Measurements from ENCODE around the gene PDSS2.

PDSS2 gene

DNA sequence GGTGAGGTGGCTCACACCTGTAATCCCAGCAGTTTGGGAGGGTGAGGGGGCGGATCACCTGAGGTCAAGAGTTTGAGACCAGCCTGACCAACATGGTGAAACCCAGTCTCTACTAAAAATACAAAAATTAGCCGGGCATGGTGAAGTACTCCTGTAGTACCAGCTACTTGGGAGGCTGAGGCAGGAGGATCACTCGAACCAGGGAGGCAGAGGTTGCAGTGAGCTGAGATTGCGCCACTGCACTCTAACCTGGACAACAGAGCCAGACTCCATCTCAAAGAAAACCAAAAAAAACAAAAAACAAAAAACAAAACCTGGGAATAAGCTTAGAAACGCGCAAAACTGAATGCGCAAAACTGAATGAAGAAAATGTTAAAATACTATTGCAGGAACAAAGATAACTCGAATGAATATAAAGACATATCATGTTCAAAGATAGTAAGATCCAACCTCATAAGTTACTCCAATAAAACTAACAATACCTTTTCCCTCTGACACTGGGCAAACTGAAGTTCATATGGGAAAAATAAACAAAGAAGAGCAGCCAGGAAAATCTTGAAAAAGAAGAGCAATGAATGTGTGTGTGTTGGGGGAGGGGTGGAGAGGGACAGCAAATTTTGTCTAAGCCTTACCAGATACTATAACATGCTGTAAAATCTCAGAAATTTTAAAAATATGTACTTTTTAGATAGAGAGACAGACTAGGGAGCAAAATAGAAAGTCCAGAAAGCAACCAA is 243.0 kb downstream of the PDSS2 start:
- Histone ChIP-seq H3K9me3 (ENCODE audit: severe bottlenecking) (no peaks in the 10 kb centered on the region), H3K27ac (no peak overlapping the region), H3K36me3 (no peaks in the 10 kb centered on the region), H3K4me3 (ENCODE audit: low read depth, low read length) (no peak overlapping the region), H3K27me3 (ENCODE audit: insufficient read depth, low read depth, severe bottlenecking) (no peaks in the 10 kb centered on the region)
- TF ChIP-seq, protein P1, sequence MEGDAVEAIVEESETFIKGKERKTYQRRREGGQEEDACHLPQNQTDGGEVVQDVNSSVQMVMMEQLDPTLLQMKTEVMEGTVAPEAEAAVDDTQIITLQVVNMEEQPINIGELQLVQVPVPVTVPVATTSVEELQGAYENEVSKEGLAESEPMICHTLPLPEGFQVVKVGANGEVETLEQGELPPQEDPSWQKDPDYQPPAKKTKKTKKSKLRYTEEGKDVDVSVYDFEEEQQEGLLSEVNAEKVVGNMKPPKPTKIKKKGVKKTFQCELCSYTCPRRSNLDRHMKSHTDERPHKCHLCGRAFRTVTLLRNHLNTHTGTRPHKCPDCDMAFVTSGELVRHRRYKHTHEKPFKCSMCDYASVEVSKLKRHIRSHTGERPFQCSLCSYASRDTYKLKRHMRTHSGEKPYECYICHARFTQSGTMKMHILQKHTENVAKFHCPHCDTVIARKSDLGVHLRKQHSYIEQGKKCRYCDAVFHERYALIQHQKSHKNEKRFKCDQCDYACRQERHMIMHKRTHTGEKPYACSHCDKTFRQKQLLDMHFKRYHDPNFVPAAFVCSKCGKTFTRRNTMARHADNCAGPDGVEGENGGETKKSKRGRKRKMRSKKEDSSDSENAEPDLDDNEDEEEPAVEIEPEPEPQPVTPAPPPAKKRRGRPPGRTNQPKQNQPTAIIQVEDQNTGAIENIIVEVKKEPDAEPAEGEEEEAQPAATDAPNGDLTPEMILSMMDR (IDR thresholded peaks at IDR 0.05; ENCODE audit: low read depth, low read length): no peak
- no peak for DNase-seq

DNA sequence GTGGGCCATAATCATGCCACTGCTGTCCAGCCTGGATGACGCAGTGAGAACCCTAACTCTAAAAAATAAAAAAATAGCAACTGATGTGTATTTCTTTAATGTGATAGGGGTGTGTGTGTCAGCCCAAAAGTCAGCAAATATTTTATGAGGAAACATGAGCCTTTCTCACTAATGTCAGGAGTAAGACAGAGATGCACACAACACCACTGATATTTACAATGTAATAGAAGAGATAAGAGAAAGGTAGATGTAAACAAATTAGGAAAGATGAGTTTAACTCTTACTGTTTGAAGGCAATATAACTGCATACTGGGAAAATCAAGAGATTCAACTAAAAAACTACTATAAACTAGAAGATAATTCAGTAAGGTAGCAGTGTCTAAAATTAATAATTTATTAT is 244.0 kb downstream of the PDSS2 start:
- Histone ChIP-seq H3K27ac (no peak overlapping the region), H3K27me3 (ENCODE audit: insufficient read depth, low read depth, severe bottlenecking) (no peaks in the 10 kb centered on the region), H3K9me3 (ENCODE audit: severe bottlenecking) (no peaks in the 10 kb centered on the region), H3K36me3 (no peaks in the 10 kb centered on the region), H3K4me3 (ENCODE audit: low read depth, low read length) (no peak overlapping the region)
- DNase-seq: no peak
- TF ChIP-seq, protein P1 (IDR thresholded peaks at IDR 0.05; ENCODE audit: low read depth, low read length): no peak

DNA sequence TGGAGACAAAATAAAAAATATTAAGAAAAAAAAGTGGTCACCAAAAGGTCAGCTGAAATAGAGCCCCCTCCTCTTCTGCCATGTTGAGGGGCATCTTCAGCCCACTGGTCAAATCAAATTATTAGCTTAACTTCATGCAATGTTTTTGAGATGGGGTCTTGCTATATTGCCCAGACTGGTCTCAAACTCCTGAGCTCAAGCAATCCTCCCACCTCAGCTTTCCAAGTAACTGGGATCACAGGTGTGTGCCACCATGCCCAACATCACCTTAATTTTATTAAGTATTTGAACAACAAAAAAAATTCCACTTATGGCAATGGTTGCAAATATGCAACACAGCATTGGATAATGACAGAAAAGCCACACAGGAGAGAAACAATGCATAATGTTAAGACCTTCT is 244.7 kb downstream of the PDSS2 start:
- Histone ChIP-seq H3K27me3 (ENCODE audit: insufficient read depth, low read depth, severe bottlenecking) (no peaks in the 10 kb centered on the region), H3K36me3 (no peaks in the 10 kb centered on the region), H3K27ac (no peak overlapping the region), H3K9me3 (ENCODE audit: severe bottlenecking) (no peaks in the 10 kb centered on the region), H3K4me3 (ENCODE audit: low read depth, low read length) (no peak overlapping the region)
- no peak for DNase-seq
- TF ChIP-seq, protein P1 (IDR thresholded peaks at IDR 0.05; ENCODE audit: low read depth, low read length): no peak

DNA sequence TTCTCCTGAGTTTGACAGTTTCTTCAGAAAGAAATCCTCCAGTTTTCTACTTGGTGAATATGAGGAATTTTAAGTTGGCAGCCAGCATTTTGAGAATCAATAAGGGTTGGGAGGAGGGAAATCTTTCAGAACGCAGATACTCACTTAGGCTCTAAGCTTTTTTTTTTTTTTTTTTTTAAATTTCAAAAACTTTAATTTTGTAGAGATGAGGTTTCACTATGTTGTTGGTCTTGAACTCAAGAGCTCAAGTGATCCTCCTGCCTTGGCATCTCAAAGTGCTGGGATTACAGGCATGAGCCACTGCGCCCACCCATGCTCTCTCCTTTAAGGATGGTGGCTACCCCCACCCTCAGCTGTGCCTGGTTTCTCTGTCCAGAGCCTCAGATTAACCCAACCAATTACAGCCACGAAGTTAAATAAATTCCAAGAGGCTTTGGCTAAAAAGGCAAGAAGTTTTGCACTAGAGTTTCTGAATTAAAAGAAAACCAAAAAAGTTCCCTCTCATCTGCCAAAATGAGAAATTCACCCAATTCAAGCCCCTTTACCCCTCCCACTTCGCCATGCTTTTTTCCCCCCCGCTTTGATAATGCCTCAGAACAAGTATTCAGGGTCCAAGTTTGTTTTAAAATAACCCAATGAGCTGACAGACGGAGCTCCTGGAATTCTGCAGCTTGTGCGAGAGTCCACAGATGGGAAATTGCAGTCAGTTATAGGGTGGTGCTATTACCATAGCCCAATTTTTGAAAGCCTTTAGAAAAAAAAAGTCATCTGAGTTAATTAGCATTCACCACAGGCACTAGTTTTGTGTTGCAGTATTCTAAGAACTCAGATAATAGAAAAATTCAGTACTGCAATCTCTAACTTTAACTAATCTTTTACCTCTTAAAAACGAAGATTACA is 249.7 kb downstream of the PDSS2 start:
- H3K4me3 ChIP-seq (ENCODE audit: low read depth, low read length): no peak overlapping the region
- no peak for DNase-seq
- H3K27me3 ChIP-seq (ENCODE audit: insufficient read depth, low read depth, severe bottlenecking): no peaks in the 10 kb centered on the region
- H3K9me3 ChIP-seq (ENCODE audit: severe bottlenecking): no peaks in the 10 kb centered on the region
- no peaks in the 10 kb centered on the region for H3K36me3 ChIP-seq
- TF ChIP-seq, protein P1 (IDR thresholded peaks at IDR 0.05; ENCODE audit: low read depth, low read length): no peak
- no peak overlapping the region for H3K27ac ChIP-seq

DNA sequence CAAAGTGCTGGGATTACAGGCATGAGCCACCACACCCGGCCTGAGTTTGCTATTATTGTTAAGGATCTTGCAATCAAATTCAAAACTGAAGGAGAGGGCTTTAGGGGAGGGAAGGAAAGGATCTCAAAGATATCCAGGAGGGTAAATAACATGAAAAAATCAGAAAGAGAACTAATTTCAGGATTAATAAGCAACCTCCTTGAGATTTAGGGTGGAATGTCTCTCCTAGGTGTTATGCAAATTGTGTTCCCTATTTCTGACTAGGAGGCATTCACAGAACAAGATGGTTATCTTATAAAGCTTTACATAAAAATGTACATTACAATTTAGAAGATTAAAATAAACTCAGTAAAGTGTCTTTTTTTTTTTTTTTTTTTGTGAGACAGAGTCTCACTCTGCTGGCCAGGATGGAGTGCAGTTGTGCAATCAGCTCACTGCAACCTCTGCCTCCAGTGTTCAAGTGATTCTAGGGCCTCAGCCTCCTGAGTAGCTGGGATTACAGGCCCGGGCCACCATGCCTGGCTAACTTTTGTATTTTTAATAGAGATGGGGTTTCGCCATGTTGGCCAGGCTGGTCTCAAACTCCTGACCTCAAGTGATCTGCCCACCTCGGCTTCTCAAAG is 252.0 kb downstream of the PDSS2 start:
- H3K27ac ChIP-seq: no peak overlapping the region
- no peak for DNase-seq
- TF ChIP-seq, protein P1 (IDR thresholded peaks at IDR 0.05; ENCODE audit: low read depth, low read length): no peak

More for the DNA sequence above, 252.0 kb downstream of the PDSS2 start:
- Histone ChIP-seq H3K36me3 (no peaks in the 10 kb centered on the region), H3K4me3 (ENCODE audit: low read depth, low read length) (no peak overlapping the region), H3K27me3 (ENCODE audit: insufficient read depth, low read depth, severe bottlenecking) (no peaks in the 10 kb centered on the region), H3K9me3 (ENCODE audit: severe bottlenecking) (peaks cover 2% of the 10 kb centered on the region)

Data from WERI-Rb-1 (cell line).